Activated CD4-positive, alpha-beta T cell treated with anti-CD3 and anti-CD28 coated beads, Interleukin-2, Interleukin-4, amounts not matched to agents 100 ng/mL and 50 ng/mL, durations not matched to agents 16 hours and 8 hours (primary cell): ENCODE results near the gene PYGM.

Source experiments
- DNase-seq: peaks from one replicate; pipeline ENCODE4 v3.0.0-alpha.2; 2020; ENCODE audit warnings: low spot score

PYGM gene

GRCh38 chr11:64791781-64792291, 32.1 kb upstream of the PYGM start:
- no peak for DNase-seq

- DNase-seq, result no peak
Measured at GRCh38 chr11:64790205-64791095, 30.7 kb upstream of the PYGM start.

GRCh38 chr11:64789331-64790204, 29.8 kb upstream of the PYGM start:
- no peak for DNase-seq

- no peak for DNase-seq
Measured at GRCh38 chr11:64788321-64789215, 28.8 kb upstream of the PYGM start.

- peak; percentile 46 for DNase-seq
Measured at GRCh38 chr11:64787526-64788320, 27.9 kb upstream of the PYGM start.

- no peak for DNase-seq
Measured at GRCh38 chr11:64786308-64786707, 26.5 kb upstream of the PYGM start.

- DNase-seq, result no peak
Measured at GRCh38 chr11:64784813-64785581, 25.2 kb upstream of the PYGM start.

- DNase-seq, result peak; percentile 100
Measured at GRCh38 chr11:64778473-64779298, 18.9 kb upstream of the PYGM start, which contains the start of gene SF1. SF1 (minus strand) TSS chr11:64778542; CDS start chr11:64778392, 150 bp downstream.

- no peak for DNase-seq
Measured at GRCh38 chr11:64778223-64778472, 18.4 kb upstream of the PYGM start.

GRCh38 chr11:64777449-64778222, 17.9 kb upstream of the PYGM start:
- peak; percentile 79 for DNase-seq

- no peak for DNase-seq
Measured at GRCh38 chr11:64776875-64777274, 17.1 kb upstream of the PYGM start.

GRCh38 chr11:64776425-64776824, 16.7 kb upstream of the PYGM start:
- DNase-seq, result no peak

GRCh38 chr11:64774144-64774543, 14.4 kb upstream of the PYGM start:
- DNase-seq, result no peak

GRCh38 chr11:64772303-64773018, 12.7 kb upstream of the PYGM start:
- DNase-seq, result no peak

- DNase-seq, result no peak
Measured at GRCh38 chr11:64771861-64772260, 12.1 kb upstream of the PYGM start.

- no peak for DNase-seq
Measured at GRCh38 chr11:64770120-64770519, 10.3 kb upstream of the PYGM start.

GRCh38 chr11:64769283-64769682, 9.5 kb upstream of the PYGM start:
- DNase-seq, result no peak

- DNase-seq, result no peak
Measured at GRCh38 chr11:64768300-64768694, 8.5 kb upstream of the PYGM start.
